ENCODE measurements around the gene SPATC1L. TPM values are rescaled to one million over a fixed set of nuclear protein-coding genes. Genes with fewer than 3 reads are reported as not detected.
A peak's percentile ranks its signal among the peaks of the same experiment; 100 is the strongest.
"Not testable (repeated sequence)": the region's sequence is repeated elsewhere in the genome, so short reads cannot be mapped to it uniquely, and the experiment has no call there.

SPATC1L gene
- total RNA-seq, 2 donors from 2014 or later = 7.1 to 8.9 TPM

GRCh38 chr21:46153247-46154154 lies 30.8 kb downstream of the SPATC1L start:
- ATAC-seq (peak; percentile 76 to 84), DNase-seq (ENCODE audit: low spot score in 2 of 2) (peak; percentile 61 to 79)
- Mint-ChIP-seq H3K27ac (no peak overlapping the region), H3K9me3 (no peaks in the 10 kb centered on the region), H3K36me3 (no peaks in the 10 kb centered on the region)

DNA sequence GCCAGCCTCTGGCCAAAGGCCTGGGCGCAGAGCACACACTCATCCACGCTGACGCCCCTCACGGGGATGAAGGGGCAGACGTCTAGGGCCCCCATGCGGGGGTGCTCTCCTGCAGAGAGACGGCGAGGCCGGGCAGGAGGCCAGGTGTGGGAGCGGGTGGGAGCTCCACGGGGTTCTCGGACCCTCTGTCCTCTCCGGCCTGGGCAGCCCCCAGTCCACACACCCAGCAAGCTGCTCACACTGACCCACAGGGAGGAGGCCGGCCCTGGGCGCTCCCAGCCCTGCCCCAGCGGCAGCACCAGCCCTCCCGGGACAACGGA lies 31.4 kb downstream of the SPATC1L start:
- no peaks in the 10 kb centered on the region for H3K36me3 Mint-ChIP-seq
- ATAC-seq (peak; percentile 11 to 34), DNase-seq (ENCODE audit: low spot score in 2 of 2) (no peak)
- H3K27ac Mint-ChIP-seq = no peak overlapping the region
- no peaks in the 10 kb centered on the region for H3K9me3 Mint-ChIP-seq

GRCh38 chr21:46151989-46152926 lies 32.0 kb downstream of the SPATC1L start:
- no peaks in the 10 kb centered on the region for H3K36me3 Mint-ChIP-seq
- no peak for DNase-seq (ENCODE audit: low spot score in 2 of 2)
- H3K9me3 Mint-ChIP-seq = no peaks in the 10 kb centered on the region
- ATAC-seq = no peak
- peak overlapping the region in 1 of 2 donors; percentile 5 for H3K27ac Mint-ChIP-seq

GRCh38 chr21:46151261-46151988 lies 32.8 kb downstream of the SPATC1L start:
- Mint-ChIP-seq H3K9me3 (no peaks in the 10 kb centered on the region), H3K27ac (no peak overlapping the region), H3K36me3 (no peaks in the 10 kb centered on the region)
- no peak for DNase-seq (ENCODE audit: low spot score in 2 of 2)
- ATAC-seq = no peak

DNA sequence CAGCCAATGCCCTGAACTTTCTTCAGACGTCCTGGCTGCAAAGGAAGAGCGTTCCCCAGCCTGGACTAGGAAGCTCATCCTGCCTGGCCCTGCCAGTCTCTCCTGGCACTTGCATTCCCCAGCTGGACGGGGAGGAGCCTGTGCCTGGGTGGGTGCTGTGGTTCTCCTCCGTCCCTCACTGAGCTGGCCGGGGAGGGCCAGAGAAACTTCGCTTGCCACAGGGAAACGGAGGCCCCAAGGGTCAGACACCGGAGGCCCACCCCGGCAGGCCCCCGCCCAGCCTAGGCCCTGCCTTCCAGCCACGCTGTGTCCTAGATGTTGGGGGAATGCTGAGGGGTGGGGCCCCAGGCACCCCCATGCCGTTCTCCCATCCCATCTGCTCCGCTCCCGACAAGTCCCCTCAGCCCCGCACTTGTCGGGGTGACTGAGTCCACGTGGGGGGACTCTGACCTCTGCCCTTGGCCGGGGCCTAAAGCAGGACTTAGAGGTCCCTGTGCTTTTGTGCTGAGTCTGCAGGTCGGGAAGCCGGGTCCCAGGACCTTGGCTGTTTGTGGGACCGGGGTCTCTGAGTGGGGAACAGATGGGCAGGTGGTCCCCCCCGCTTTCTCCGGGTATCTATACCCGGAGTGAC lies 33.7 kb downstream of the SPATC1L start:
- Mint-ChIP-seq H3K27ac (no peak overlapping the region), H3K9me3 (no peaks in the 10 kb centered on the region), H3K36me3 (no peaks in the 10 kb centered on the region)
- ATAC-seq (no peak), DNase-seq (ENCODE audit: low spot score in 2 of 2) (peak in 1 of 2 donors; percentile 50)

- Mint-ChIP-seq H3K36me3 (no peaks in the 10 kb centered on the region), H3K27ac (no peak overlapping the region), H3K9me3 (no peaks in the 10 kb centered on the region)
- DNase-seq (ENCODE audit: low spot score in 2 of 2) = peak in 1 of 2 donors; percentile 52
- no peak for ATAC-seq
Observed at GRCh38 chr21:46150073-46150472, 34.2 kb downstream of the SPATC1L start.

DNA sequence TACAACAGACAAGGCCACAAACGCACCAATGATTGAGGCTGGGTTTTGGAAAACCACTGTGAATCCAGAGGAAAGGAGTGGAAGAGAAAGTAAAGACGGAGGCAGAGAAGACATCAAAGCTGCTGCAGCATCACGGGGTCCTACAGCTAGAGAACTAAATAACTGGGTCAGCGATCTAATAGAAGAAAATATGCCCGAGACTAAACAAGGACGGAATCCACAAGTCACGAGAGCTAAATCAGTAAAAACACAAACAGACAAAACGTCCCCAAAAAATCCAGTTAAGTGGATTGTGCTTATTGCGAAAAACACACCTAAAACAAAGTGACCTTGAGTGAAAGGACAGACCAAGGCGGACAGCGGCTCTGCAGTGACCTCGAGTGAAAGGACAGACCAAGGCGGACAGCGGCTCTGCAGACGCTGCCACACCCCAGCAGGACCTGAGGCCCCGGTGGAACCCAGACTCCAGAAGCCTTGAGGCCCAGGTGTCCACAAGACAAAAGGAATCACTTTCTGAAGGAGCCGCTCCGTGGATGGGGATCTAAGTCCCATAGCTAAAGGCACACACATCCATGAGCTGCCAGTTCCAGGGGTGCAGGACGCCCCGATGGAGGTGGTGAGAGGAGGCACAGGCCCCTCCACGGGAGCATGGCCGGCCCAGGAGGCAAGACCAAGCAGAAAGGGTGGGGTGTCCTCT lies 34.9 kb downstream of the SPATC1L start:
- no peaks in the 10 kb centered on the region for H3K36me3 Mint-ChIP-seq
- no peak overlapping the region for H3K27ac Mint-ChIP-seq
- no peak for DNase-seq (ENCODE audit: low spot score in 2 of 2)
- H3K9me3 Mint-ChIP-seq = no peaks in the 10 kb centered on the region
- ATAC-seq = no peak

- no peaks in the 10 kb centered on the region for H3K36me3 Mint-ChIP-seq
- ATAC-seq (no peak), DNase-seq (ENCODE audit: low spot score in 2 of 2) (no peak)
- no peaks in the 10 kb centered on the region for H3K9me3 Mint-ChIP-seq
- peak overlapping the region in 1 of 2 donors; percentile 56 for H3K27ac Mint-ChIP-seq
Observed at GRCh38 chr21:46148106-46148505, 36.2 kb downstream of the SPATC1L start.

GRCh38 chr21:46147429-46147828 lies 36.8 kb downstream of the SPATC1L start:
- not testable (repeated sequence) for H3K36me3 Mint-ChIP-seq, H3K9me3 Mint-ChIP-seq
- ATAC-seq (peak in 1 of 2 donors; percentile 37), DNase-seq (ENCODE audit: low spot score in 2 of 2) (peak in 1 of 2 donors; percentile 63)
- peak overlapping the region in 1 of 2 donors; percentile 56 for H3K27ac Mint-ChIP-seq

- no peak for ATAC-seq
- Mint-ChIP-seq H3K9me3 (no peaks in the 10 kb centered on the region), H3K27ac (peak overlapping the region; percentile 24 to 47), H3K36me3 (peaks cover 0 to 5% of the 10 kb centered on the region in 2 donors)
- DNase-seq (ENCODE audit: low spot score in 2 of 2) = no peak
Observed at GRCh38 chr21:46146856-46147255, 37.4 kb downstream of the SPATC1L start.

- no peaks in the 10 kb centered on the region for H3K9me3 Mint-ChIP-seq
- DNase-seq (ENCODE audit: low spot score in 2 of 2) = no peak
- H3K27ac Mint-ChIP-seq = peak overlapping the region in 1 of 2 donors; percentile 47
- H3K36me3 Mint-ChIP-seq = peaks cover 0 to 5% of the 10 kb centered on the region in 2 donors
- ATAC-seq = no peak
Observed at GRCh38 chr21:46145840-46146691, 38.2 kb downstream of the SPATC1L start.

DNA sequence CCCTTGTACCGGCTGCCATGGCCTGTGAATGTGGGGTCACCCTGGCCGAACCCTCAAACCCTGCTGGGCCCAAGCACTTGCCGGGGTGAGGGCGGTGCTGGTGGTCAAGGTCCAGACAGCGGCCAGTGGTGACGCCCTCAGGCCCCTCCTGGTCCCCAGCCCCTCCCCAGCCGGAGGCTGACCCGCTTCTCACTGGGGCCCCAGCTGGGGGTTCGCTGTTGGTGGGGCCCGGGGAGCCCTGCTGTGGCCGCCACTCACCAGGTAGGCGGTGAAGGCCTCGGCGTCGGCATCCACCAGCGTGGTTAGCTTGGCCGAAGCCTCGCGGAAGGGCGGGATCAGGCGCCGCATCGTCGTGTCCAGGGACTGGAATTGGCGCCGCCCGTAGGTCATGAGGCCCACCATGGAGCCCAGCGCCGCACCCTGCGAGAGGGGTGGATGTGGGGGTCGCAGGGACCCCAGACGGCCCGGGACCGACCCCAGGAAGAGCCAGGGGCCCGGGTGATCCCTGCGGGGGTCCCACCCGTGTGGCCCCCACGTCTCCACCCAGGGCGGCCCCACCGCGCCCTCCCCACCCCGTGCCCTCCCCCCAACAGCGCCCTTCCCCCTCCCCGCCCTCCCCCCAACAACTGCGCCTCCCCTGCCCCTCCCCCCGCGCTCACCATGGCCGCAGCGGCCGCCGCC lies 39.0 kb downstream of the SPATC1L start:
- Mint-ChIP-seq H3K27ac (peak overlapping the region in 1 of 2 donors; percentile 91), H3K9me3 (no peaks in the 10 kb centered on the region), H3K36me3 (peaks cover 0 to 5% of the 10 kb centered on the region in 2 donors)
- ATAC-seq (no peak), DNase-seq (ENCODE audit: low spot score in 2 of 2) (no peak)

DNA sequence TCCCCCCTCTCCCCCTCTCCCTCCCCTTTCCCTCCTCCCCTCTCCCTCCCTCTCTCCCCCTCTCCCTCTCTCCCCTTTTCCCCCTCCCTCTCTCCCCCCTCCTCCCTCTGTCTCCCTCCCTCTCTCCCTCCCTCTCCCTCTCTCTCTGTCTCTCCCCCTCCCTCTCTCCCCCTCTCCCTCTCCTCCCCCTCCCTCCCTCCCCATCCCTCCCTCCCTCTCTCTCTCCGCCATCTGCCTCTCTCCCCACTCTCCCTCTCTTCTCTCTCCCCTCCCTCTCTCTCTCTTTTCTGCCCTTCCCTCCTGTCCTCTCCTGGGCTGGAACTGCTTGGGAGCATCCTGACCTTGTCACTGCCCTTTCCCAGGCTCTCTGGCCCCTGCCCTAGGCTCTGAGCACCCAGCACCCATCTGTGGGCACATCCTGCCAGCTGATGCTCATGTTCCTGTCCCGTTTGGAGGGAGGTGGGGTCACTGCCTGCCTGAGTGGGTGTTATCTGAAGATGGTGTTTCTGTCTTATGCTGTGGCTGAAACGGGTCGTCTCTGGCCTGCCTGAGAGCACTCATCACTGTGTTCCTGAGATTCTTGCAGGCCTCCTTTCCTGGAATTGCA lies 39.7 kb downstream of the SPATC1L start:
- no peaks in the 10 kb centered on the region for H3K9me3 Mint-ChIP-seq
- H3K27ac Mint-ChIP-seq = peak overlapping the region; percentile 61 to 91
- peaks cover 0 to 5% of the 10 kb centered on the region in 2 donors for H3K36me3 Mint-ChIP-seq
- ATAC-seq = no peak
- DNase-seq (ENCODE audit: low spot score in 2 of 2) = no peak
